ENCODE measurements around the gene IQGAP2.

Gene IQGAP2

DNA sequence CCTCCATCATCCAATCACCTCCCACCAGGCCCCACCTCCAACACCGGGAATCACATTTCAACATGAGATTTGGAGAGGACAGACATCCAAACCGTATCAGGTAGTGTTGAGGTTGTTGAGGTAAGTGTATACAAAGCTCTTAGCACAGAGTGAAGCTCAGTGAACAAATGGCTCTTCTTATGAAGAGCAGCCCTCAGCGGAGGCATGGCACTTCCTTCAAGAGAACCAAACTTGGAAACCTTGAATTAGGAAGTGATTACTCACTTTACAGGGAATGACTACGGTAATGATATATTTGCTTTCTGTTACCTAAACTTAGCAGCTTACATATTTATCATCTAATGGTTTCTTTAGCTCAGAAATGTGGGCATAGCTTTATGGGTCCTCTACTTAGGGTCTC lies 92.8 kb downstream of the IQGAP2 start:
- DNase-seq (ENCODE audit: low read depth): no peak
- H3K4me3 ChIP-seq (ENCODE audit: low read depth, low read length): no peak overlapping the region
- TF ChIP-seq, protein P1, sequence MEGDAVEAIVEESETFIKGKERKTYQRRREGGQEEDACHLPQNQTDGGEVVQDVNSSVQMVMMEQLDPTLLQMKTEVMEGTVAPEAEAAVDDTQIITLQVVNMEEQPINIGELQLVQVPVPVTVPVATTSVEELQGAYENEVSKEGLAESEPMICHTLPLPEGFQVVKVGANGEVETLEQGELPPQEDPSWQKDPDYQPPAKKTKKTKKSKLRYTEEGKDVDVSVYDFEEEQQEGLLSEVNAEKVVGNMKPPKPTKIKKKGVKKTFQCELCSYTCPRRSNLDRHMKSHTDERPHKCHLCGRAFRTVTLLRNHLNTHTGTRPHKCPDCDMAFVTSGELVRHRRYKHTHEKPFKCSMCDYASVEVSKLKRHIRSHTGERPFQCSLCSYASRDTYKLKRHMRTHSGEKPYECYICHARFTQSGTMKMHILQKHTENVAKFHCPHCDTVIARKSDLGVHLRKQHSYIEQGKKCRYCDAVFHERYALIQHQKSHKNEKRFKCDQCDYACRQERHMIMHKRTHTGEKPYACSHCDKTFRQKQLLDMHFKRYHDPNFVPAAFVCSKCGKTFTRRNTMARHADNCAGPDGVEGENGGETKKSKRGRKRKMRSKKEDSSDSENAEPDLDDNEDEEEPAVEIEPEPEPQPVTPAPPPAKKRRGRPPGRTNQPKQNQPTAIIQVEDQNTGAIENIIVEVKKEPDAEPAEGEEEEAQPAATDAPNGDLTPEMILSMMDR (conservative IDR thresholded peaks at IDR 0.05; ENCODE audit: low read depth, low read length): no peak

DNA sequence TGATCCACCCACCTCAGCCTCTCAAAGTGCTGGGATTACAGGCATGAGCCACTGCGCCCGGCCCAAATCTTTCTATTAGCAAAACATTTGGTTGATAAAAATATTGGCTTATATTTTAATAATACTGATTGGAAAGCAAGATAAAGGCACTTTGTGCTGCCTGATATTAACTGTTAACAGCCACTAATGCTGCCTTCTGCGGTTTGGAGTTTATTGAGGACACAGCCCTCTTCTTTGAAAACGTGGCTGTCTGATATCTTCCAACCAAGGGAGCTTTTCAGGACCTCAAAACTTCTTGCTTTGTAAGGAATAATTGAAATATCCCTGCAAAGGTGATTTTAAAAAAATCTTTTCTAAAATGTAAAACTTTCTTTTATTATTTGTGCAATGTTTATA lies 94.0 kb downstream of the IQGAP2 start:
- TF ChIP-seq, protein P1 (conservative IDR thresholded peaks at IDR 0.05; ENCODE audit: low read depth, low read length): no peak
- no peak for DNase-seq (ENCODE audit: low read depth)
- no peak overlapping the region for H3K4me3 ChIP-seq (ENCODE audit: low read depth, low read length)

DNA sequence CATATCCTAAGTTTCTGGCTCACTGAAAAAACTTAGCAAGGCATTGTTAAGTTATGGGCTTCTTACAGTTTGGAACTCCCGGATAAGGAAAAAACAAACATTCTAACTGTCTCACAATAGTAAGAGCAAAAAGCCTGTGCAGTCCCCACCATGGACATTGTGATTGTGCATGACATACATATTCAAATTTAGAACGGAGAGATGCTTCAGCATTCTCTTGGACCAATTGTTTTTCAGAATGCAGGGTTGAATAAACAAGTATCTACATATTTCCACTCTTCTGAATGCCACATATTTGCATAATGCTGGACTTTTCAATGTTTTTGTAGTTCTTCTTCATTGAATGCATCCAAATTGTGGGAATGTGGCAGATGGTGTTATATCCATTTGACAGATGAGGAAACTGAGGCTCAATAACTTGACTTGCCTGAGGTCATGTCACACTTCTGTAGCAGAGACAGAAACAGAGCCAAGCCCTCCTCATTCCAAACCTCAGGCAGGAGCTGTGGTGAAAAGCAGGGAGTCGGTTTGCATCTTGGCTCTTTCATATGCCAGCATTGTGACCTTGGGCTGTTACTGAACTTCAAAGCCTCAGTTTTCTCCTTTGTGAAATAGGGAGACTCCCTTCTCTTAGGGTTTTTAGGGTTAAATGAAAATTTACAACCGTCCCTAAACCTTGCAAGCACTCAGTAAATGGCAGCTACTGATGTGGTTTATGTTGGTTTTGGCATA lies 95.1 kb downstream of the IQGAP2 start:
- TF ChIP-seq, protein P1 (conservative IDR thresholded peaks at IDR 0.05; ENCODE audit: low read depth, low read length): no peak
- no peak for DNase-seq (ENCODE audit: low read depth)
- H3K4me3 ChIP-seq (ENCODE audit: low read depth, low read length): no peak overlapping the region

DNA sequence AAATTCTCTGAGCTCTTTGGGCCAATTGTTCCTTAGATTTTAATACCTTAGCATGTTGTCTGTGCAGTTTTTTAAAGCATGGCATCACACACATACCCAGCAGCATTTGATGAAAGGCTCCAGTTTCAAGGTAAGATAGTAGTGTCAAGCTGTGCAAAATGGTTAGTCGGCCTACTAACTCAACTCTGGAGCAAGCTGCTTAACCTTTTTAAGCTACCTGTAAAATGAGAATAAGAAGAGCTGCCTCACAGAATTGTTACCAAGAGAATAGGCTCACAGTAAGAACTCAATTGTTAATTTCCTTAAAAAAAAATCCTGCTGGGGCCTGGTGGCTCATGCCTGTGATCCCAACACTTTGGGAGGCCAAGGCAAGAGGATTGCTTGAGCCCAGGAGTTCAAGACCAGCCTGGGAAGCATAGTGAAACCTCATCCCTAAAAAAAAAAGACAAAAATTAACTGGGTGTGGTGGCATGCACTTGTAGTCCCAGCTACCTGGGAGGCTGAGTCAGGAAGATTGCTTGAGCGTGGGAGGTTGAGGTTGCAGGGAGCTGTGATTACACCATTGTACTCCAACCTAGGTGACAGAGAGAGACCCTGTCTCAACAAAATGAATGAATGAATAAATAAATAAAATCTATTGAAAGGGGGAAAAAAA lies 96.5 kb downstream of the IQGAP2 start:
- no peak overlapping the region for H3K4me3 ChIP-seq (ENCODE audit: low read depth, low read length)
- no peak for DNase-seq (ENCODE audit: low read depth)
- TF ChIP-seq, protein P1 (conservative IDR thresholded peaks at IDR 0.05; ENCODE audit: low read depth, low read length): no peak

DNA sequence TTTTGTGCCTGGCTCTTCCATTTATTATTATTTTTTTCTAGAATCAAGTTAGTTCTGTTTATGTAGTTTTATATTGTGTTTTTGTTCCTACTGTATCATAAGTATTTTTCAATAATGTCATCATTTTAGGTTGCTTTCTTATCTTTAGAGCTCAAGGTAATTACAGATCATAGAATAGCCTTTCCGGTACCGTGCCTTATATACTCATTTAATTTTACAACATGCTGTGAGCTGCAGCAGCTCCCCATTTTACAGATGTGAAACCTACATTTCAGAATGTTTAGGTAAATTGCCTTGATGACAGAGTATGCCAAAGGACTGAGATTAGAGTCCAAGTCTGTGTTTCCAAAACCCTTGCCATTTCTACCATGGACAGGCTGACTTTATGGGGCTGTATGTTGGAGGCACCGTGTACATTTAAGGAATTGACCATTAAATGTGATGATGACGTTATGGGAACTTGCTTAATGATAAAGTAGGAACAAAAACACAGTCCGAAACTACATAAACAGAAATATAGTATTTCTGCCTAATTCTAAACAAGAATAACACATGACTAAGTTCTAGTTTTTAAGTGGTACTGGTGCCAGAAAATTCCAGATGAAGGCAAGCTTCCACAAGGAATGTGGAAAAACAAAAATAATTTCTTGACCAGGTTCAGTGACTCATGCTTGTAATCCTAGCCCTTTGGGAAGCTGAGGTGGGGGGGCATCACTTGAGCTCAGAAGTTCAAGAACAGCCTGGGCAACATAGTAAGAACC lies 97.7 kb downstream of the IQGAP2 start:
- DNase-seq (ENCODE audit: low read depth): no peak
- TF ChIP-seq, protein P1 (conservative IDR thresholded peaks at IDR 0.05; ENCODE audit: low read depth, low read length): no peak
- no peak overlapping the region for H3K4me3 ChIP-seq (ENCODE audit: low read depth, low read length)

DNA sequence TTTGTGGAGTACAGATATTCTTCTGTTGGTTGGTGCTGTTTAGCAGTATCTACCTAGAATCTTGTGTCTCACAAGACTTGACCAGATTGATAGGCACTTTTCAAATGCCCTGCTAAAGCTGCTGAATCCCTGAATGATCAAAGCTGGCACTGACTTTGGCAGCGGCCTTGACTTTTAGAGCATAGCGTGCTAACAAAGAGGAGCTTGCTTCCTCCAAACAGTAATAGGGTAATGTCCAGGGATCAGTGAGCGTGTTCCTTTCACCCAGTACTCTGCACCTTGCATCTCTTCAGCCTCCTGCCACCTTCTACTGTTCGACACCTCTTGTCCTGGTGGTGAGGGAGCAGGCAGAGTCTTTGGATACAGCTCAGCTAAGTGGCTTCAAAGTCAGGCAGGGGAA lies 100.8 kb downstream of the IQGAP2 start:
- TF ChIP-seq, protein P1 (conservative IDR thresholded peaks at IDR 0.05; ENCODE audit: low read depth, low read length): no peak
- no peak for DNase-seq (ENCODE audit: low read depth)
- no peak overlapping the region for H3K4me3 ChIP-seq (ENCODE audit: low read depth, low read length)
